CD4-positive, alpha-beta T cell (primary cell): Measurements from ENCODE around the gene RASIP1. TPM values are rescaled to one million over a fixed set of nuclear protein-coding genes. Genes with fewer than 3 reads are reported as not detected.

Experiments used
- ATAC-seq: fragments of 200-7000 bp; cut with Tn5 transposase; one replicate; pipeline ENCODE4 v1.10.0; 2022; ENCODE audit warnings: mild to moderate bottlenecking; ENCODE audit not compliant: poor library complexity
- CTCF ChIA-PET: fragments of 350-600 bp; sonication (Branson Sonifier 250); formaldehyde crosslinking; loops from one replicate; lab custom pipeline; 2021; ENCODE audit warnings: antibody characterized with exemption, inconsistent platforms; lab: Charles Lee
- POLR2A ChIA-PET: fragments of 350-600 bp; sonication (Branson Sonifier 250); formaldehyde crosslinking; loops from one replicate; lab custom pipeline; 2021; ENCODE audit warnings: antibody characterized with exemption, inconsistent platforms; lab: Charles Lee
- DNase-seq, 14 experiments: peaks; one replicate each; pipeline ENCODE4 v3.0.0-alpha.2; 2013 to 2020; ENCODE audit warnings: mixed read lengths in 2 of 14
- H3K27ac ChIP-seq, 2 donors: one replicate each; pipeline versions ENCODE4 v1.5.1 to v1.7.0; 2013; ENCODE audit warnings: low read length in 2 of 2, low read depth in 1 of 2, mild to moderate bottlenecking in 1 of 2
- H3K27me3 ChIP-seq, 2 experiments: 1 replicate in 1 of 2; 2 replicates in 1 of 2; pipeline versions ENCODE4 v1.6.1 to v1.7.0; 2013; ENCODE audit warnings: low read length in 2 of 2, control low read depth in 1 of 2, mild to moderate bottlenecking in 1 of 2, moderate library complexity in 1 of 2; ENCODE audit not compliant: insufficient read depth in 2 of 2, control insufficient read depth in 1 of 2
- H3K36me3 ChIP-seq: one replicate; pipeline ENCODE4 v1.6.1; 2013; ENCODE audit warnings: low read length, control low read depth; ENCODE audit not compliant: insufficient read depth
- H3K4me1 ChIP-seq: one replicate; pipeline ENCODE4 v1.6.1; 2013; ENCODE audit warnings: low read length, control low read depth; ENCODE audit not compliant: insufficient read depth
- H3K4me3 ChIP-seq: one replicate; pipeline ENCODE4 v1.5.1; 2013; ENCODE audit warnings: mild to moderate bottlenecking, low read length, moderate library complexity
- H3K9me3 ChIP-seq, 2 experiments: 1 replicate in 1 of 2; 2 replicates in 1 of 2; pipeline versions ENCODE4 v1.6.1 to v1.7.0; 2013; ENCODE audit warnings: low read length in 2 of 2, mild to moderate bottlenecking in 2 of 2, control low read depth in 1 of 2, moderate library complexity in 1 of 2; ENCODE audit not compliant: control insufficient read depth in 1 of 2, insufficient read depth in 1 of 2
- H3K27ac Mint-ChIP-seq: one replicate; pipeline ENCODE4 v1.8.0; 2020; ENCODE audit warnings: mixed read lengths
- H3K27me3 Mint-ChIP-seq: one replicate; pipeline ENCODE4 v1.8.0; 2021; ENCODE audit warnings: mixed read lengths
- H3K36me3 Mint-ChIP-seq: one replicate; pipeline ENCODE4 v1.8.0; 2021; ENCODE audit warnings: low read depth, mixed read lengths
- H3K4me1 Mint-ChIP-seq: one replicate; pipeline ENCODE4 v1.8.0; 2021; ENCODE audit warnings: low read depth, mixed read lengths
- H3K4me3 Mint-ChIP-seq: one replicate; pipeline ENCODE4 v1.8.0; 2020; ENCODE audit warnings: mild to moderate bottlenecking, mixed read lengths
- H3K9me3 Mint-ChIP-seq: one replicate; pipeline ENCODE4 v1.8.0; 2020; ENCODE audit warnings: mixed read lengths
- intact Hi-C, 2 experiments: fragments of 100-400 bp; cut with DNase I in 1 of 2; cut with micrococcal nuclease in 1 of 2; formaldehyde crosslinking; loops; one replicate each; pipeline versions ENCODE4 v1.15.1 to v1.9.0; 2023 to 2025; cut with DNase I, micrococcal nuclease
- total RNA-seq, 174 experiments: library from RNA in 2 of 174; stranded (reverse) in 2 of 174; gene quantifications; one replicate each; pipeline ENCODE4 v1.2.3 and lab custom pipeline; 2021 to 2026
- TF ChIP-seq, protein P1 (sequence below): fragments of 200-600 bp; IDR thresholded peaks from one replicate; pipeline ENCODE4 v1.8.0; 2022; ENCODE audit warnings: antibody characterized with exemption, mild to moderate bottlenecking

The RASIP1 gene
- total RNA-seq, 2 experiments from 2014 or later, result 0.55 to 0.56 TPM

GRCh38 chr19:48713864-48714755, 26.3 kb downstream of the RASIP1 start:
- TF ChIP-seq, protein P1, sequence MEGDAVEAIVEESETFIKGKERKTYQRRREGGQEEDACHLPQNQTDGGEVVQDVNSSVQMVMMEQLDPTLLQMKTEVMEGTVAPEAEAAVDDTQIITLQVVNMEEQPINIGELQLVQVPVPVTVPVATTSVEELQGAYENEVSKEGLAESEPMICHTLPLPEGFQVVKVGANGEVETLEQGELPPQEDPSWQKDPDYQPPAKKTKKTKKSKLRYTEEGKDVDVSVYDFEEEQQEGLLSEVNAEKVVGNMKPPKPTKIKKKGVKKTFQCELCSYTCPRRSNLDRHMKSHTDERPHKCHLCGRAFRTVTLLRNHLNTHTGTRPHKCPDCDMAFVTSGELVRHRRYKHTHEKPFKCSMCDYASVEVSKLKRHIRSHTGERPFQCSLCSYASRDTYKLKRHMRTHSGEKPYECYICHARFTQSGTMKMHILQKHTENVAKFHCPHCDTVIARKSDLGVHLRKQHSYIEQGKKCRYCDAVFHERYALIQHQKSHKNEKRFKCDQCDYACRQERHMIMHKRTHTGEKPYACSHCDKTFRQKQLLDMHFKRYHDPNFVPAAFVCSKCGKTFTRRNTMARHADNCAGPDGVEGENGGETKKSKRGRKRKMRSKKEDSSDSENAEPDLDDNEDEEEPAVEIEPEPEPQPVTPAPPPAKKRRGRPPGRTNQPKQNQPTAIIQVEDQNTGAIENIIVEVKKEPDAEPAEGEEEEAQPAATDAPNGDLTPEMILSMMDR, result no peak
- Histone ChIP-seq H3K4me3 (peak overlapping the region; percentile 68), H3K36me3 (no peaks in the 10 kb centered on the region), H3K27me3 (no peaks in the 10 kb centered on the region), H3K4me1 (peaks cover 25% of the 10 kb centered on the region), H3K27ac (peak overlapping the region; percentile 23 to 41), H3K9me3 (no peaks in the 10 kb centered on the region)
- ChIA-PET CTCF (interaction anchor here (1.0 to 3.2 kb wide), 4 partner anchors 25 to 81 kb away, joined by 3 to 14 read pairs (median 4); no protein-coding TSS in a partner anchor), POLR2A (interaction anchor here (0.6 to 2.9 kb wide), 10 partner anchors 11 to 280 kb away, joined by 3 to 21 read pairs (median 3); partner anchors contain the start of genes CA11 and RUVBL2)
- Mint-ChIP-seq H3K27me3 (no peaks in the 10 kb centered on the region), H3K36me3 (no peaks in the 10 kb centered on the region), H3K9me3 (no peaks in the 10 kb centered on the region), H3K4me3 (peak overlapping the region; percentile 88), H3K27ac (peak overlapping the region; percentile 50), H3K4me1 (peaks cover 21% of the 10 kb centered on the region)
- ATAC-seq, result peak; percentile 93
- DNase-seq, result peak; percentile 94 to 99 (median 96)
- intact Hi-C loops, result loop anchor here (1.0 to 10.0 kb wide), 5 partner anchors 24 to 209 kb away; partner anchors contain the start of gene CA11 (in 1 of the 2)

DNA sequence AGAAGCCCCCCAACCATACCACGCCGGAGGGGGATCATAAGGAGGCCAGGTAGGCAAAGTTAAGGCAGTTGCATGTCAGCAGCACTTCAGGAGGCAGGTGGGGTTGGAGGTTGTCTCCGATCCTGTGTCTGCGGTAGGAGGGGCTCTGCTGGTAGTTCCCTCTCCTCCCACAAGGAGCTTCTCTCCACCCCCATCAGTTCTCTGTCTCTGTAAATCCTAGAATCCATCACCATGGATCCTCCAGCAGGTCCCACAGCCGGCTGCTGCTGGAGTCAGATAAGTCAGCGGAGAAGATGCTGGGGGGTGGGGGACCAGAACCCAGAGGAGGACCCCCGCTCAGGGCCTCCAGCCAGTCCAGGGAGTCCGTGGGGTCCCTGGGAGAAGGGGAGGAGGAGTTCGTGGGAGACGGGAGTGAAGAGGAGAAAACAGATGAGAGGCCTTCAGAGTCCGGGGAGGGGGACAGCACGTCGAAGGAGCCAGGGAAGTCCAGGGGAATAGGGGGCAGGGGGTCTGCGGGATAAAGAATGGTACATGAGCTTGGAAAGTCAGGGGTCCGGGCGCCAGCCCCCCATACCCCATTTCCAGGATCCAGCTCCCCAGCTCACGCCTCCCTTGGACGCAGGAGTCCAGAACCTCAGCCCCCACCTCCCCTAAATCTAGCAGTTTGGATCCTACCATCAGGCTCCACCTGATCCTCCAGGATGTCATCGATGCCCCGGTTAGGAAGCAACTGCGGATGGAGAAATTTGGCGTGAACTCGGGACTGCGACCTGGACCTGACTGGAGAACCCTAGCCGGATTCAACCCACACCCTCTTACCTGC, 27.2 kb downstream of the RASIP1 start:
- Histone ChIP-seq H3K27ac (no peak overlapping the region), H3K4me1 (peaks cover 25% of the 10 kb centered on the region), H3K9me3 (no peaks in the 10 kb centered on the region), H3K4me3 (peak overlapping the region; percentile 68), H3K36me3 (no peaks in the 10 kb centered on the region), H3K27me3 (no peaks in the 10 kb centered on the region)
- intact Hi-C loops, result loop anchor here (5.0 to 10.0 kb wide), 3 partner anchors 36 to 208 kb away; no protein-coding TSS in a partner anchor
- no peak overlapping the region for H3K27ac Mint-ChIP-seq
- ChIA-PET CTCF (interaction anchor here (1.0 to 3.2 kb wide), 3 partner anchors 26 to 82 kb away, joined by 3 to 14 read pairs (median 6); no protein-coding TSS in a partner anchor), POLR2A (interaction anchor here (0.6 to 2.9 kb wide), 8 partner anchors 12 to 281 kb away, joined by 3 to 21 read pairs (median 4); partner anchors contain the start of genes CA11 and RUVBL2)
- H3K36me3 Mint-ChIP-seq, result no peaks in the 10 kb centered on the region
- no peak for ATAC-seq
- H3K4me3 Mint-ChIP-seq, result peak overlapping the region; percentile 88
- peak in 2 of 14 experiments; percentile 39 to 52 for DNase-seq
- no peaks in the 10 kb centered on the region for H3K9me3 Mint-ChIP-seq
- H3K4me1 Mint-ChIP-seq, result peaks cover 21% of the 10 kb centered on the region
- no peaks in the 10 kb centered on the region for H3K27me3 Mint-ChIP-seq
- TF ChIP-seq, protein P1, result no peak
